Keratinocyte (primary cell): ENCODE results near the gene BANK1. TPM values are rescaled to one million over a fixed set of nuclear protein-coding genes. Genes with fewer than 3 reads are reported as not detected.

Experiments used
- DNase-seq: peaks from one replicate; pipeline ENCODE4 v3.0.0-alpha.2; 2011; ENCODE audit warnings: low read depth, missing footprints, low spot score
- FAIRE-seq: peaks from 2 replicates; lab custom pipeline; 2011; peaks lifted over from hg19 to GRCh38; lab: Jason Lieb, UNC
- H2AFZ ChIP-seq: 2 replicates; pipeline ENCODE4 v1.6.0; 2012; ENCODE audit warnings: low read length, control low read depth, inconsistent platforms; ENCODE audit not compliant: control insufficient read depth
- H3K27ac ChIP-seq: 2 replicates; pipeline ENCODE4 v1.5.1; 2011; ENCODE audit warnings: low read length; ENCODE audit not compliant: control insufficient read depth, insufficient read depth
- H3K27me3 ChIP-seq: 3 replicates; pipeline ENCODE4 v1.6.0; 2011; ENCODE audit warnings: low read length; ENCODE audit not compliant: control insufficient read depth, insufficient read depth; ENCODE audit errors: extremely low read depth
- H3K36me3 ChIP-seq, 2 experiments: 2 replicates in 1 of 2; 3 replicates in 1 of 2; pipeline ENCODE4 v1.5.1; 2011; ENCODE audit warnings: low read length in 2 of 2, mild to moderate bottlenecking in 1 of 2; ENCODE audit not compliant: control insufficient read depth in 2 of 2, insufficient read depth in 2 of 2; ENCODE audit errors: extremely low read depth in 1 of 2
- H3K4me1 ChIP-seq: 3 replicates; pipeline ENCODE4 v1.5.1; 2011; ENCODE audit warnings: low read length; ENCODE audit not compliant: control insufficient read depth, insufficient read depth; ENCODE audit errors: extremely low read depth
- H3K4me2 ChIP-seq: 3 replicates; pipeline ENCODE4 v1.6.0; 2011; ENCODE audit warnings: low read depth, low read length; ENCODE audit not compliant: control insufficient read depth, insufficient read depth; ENCODE audit errors: extremely low read depth
- H3K4me3 ChIP-seq, 3 experiments: fragments of 200-600 bp in 1 of 3; sonication (generic) in 1 of 3; 2 replicates in 2 of 3; 3 replicates in 1 of 3; pipeline ENCODE4 v1.5.1; 2011 to 2016; ENCODE audit warnings: low read length in 3 of 3, mild to moderate bottlenecking in 3 of 3, control low read depth in 2 of 3, inconsistent platforms in 1 of 3, low read depth in 1 of 3, mixed read lengths in 1 of 3, mixed run types in 1 of 3, moderate library complexity in 1 of 3; ENCODE audit not compliant: control insufficient read depth in 2 of 3, insufficient read depth in 2 of 3; ENCODE audit errors: extremely low read depth in 1 of 3
- H3K79me2 ChIP-seq: 2 replicates; pipeline ENCODE4 v1.6.0; 2012; ENCODE audit warnings: low read length; ENCODE audit not compliant: control insufficient read depth, insufficient read depth
- H3K9ac ChIP-seq: 3 replicates; pipeline ENCODE4 v1.6.0; 2011; ENCODE audit warnings: low read length; ENCODE audit not compliant: control insufficient read depth, insufficient read depth; ENCODE audit errors: extremely low read depth
- H3K9me1 ChIP-seq: 3 replicates; pipeline ENCODE4 v1.6.0; 2011; ENCODE audit warnings: low read length; ENCODE audit not compliant: control insufficient read depth, insufficient read depth; ENCODE audit errors: extremely low read depth
- H3K9me3 ChIP-seq: 2 replicates; pipeline ENCODE4 v1.5.1; 2012; ENCODE audit warnings: low read depth, low read length; ENCODE audit not compliant: control insufficient read depth
- H4K20me1 ChIP-seq: 3 replicates; pipeline ENCODE4 v1.6.0; 2011; ENCODE audit warnings: low read length; ENCODE audit not compliant: control insufficient read depth, insufficient read depth; ENCODE audit errors: extremely low read depth
- CTCF ChIP-seq, 3 experiments: IDR thresholded peaks in 1 of 3; conservative IDR thresholded peaks in 1 of 3; optimal IDR thresholded peaks in 1 of 3; 2 replicates in 2 of 3; 3 replicates in 1 of 3; pipeline versions ENCODE3 to v1.5.1; 2011; ENCODE audit warnings: low read length in 3 of 3, mild to moderate bottlenecking in 3 of 3, moderate library complexity in 2 of 3, control low read depth in 1 of 3, inconsistent platforms in 1 of 3; ENCODE audit not compliant: insufficient read depth in 2 of 3; ENCODE audit errors: extremely low read depth in 1 of 3
- EZH2 ChIP-seq: IDR thresholded peaks from one replicate; pipeline ENCODE4 v1.6.1; 2012; ENCODE audit warnings: inconsistent platforms, mild to moderate bottlenecking, low read length, moderate library complexity
- dilution Hi-C: fragments of 300-500 bp; cut with MboI; formaldehyde crosslinking; loops from one replicate; pipeline ENCODE4 v1.7.0; 2020; ENCODE audit warnings: low sequenced_read_pairs; ENCODE audit not compliant: extremely low pct_ligation_motif_present
- polyA plus RNA-seq, 5 experiments: library from polyadenylated mRNA; depleted of rRNA in 3 of 5; stranded (reverse) in 3 of 5; stranded (forward) in 1 of 5; unstranded in 1 of 5; fragments of >200 nt; gene quantifications; 1 replicate in 1 of 5; 2 replicates in 3 of 5; 3 replicates in 1 of 5; pipeline versions ENCODE4 v1.2.1 to v1.2.3, GENCODE V29; 2011 to 2012; ENCODE audit warnings: missing spikeins in 2 of 5, low read depth in 1 of 5, low replicate concordance in 1 of 5

BANK1 gene
- polyA plus RNA-seq, 1 donor (not counting 4 experiments of a cell fraction or from before 2014, with no cell fraction given), result 0.25 TPM

GRCh38 chr4:101756181-101756580, 34.3 kb upstream of the BANK1 start:
- FAIRE-seq (no peak), DNase-seq (no peak)
- Histone ChIP-seq H3K4me2 (no peak overlapping the region), H4K20me1 (no peaks in the 10 kb centered on the region), H3K36me3 (no peaks in the 10 kb centered on the region), H2AFZ (no peak overlapping the region), H3K9ac (no peak overlapping the region), H3K9me1 (no peaks in the 10 kb centered on the region), H3K27ac (no peak overlapping the region), H3K4me3 (no peak overlapping the region), H3K27me3 (no peaks in the 10 kb centered on the region), H3K4me1 (no peaks in the 10 kb centered on the region), H3K9me3 (no peaks in the 10 kb centered on the region), H3K79me2 (no peaks in the 10 kb centered on the region)
- TF ChIP-seq EZH2, result no peak
- TF ChIP-seq CTCF (optimal IDR thresholded peaks at IDR 0.05 in 1 of 3, IDR thresholded peaks at IDR 0.05 in 1 of 3, conservative IDR thresholded peaks at IDR 0.05 in 1 of 3; ENCODE audit: extremely low read depth in 1 of 3, insufficient read depth in 2 of 3, low read length in 3 of 3), result no peak
- dilution Hi-C loops, result no loop called here

GRCh38 chr4:101761405-101761804, 29.1 kb upstream of the BANK1 start:
- dilution Hi-C loops, result no loop called here

More at GRCh38 chr4:101761405-101761804, 29.1 kb upstream of the BANK1 start:
- Histone ChIP-seq H2AFZ (no peak overlapping the region), H3K27ac (no peak overlapping the region), H3K9me3 (no peaks in the 10 kb centered on the region), H4K20me1 (no peaks in the 10 kb centered on the region), H3K79me2 (no peaks in the 10 kb centered on the region), H3K4me1 (no peaks in the 10 kb centered on the region), H3K4me2 (no peak overlapping the region), H3K4me3 (no peak overlapping the region), H3K36me3 (no peaks in the 10 kb centered on the region), H3K9me1 (no peaks in the 10 kb centered on the region), H3K9ac (no peak overlapping the region), H3K27me3 (no peaks in the 10 kb centered on the region)
- FAIRE-seq (no peak), DNase-seq (no peak)
- TF ChIP-seq CTCF (optimal IDR thresholded peaks at IDR 0.05 in 1 of 3, IDR thresholded peaks at IDR 0.05 in 1 of 3, conservative IDR thresholded peaks at IDR 0.05 in 1 of 3; ENCODE audit: extremely low read depth in 1 of 3, insufficient read depth in 2 of 3, low read length in 3 of 3) (no peak), EZH2 (no peak)
